ENCODE results near the gene UNC5C.

DNA sequence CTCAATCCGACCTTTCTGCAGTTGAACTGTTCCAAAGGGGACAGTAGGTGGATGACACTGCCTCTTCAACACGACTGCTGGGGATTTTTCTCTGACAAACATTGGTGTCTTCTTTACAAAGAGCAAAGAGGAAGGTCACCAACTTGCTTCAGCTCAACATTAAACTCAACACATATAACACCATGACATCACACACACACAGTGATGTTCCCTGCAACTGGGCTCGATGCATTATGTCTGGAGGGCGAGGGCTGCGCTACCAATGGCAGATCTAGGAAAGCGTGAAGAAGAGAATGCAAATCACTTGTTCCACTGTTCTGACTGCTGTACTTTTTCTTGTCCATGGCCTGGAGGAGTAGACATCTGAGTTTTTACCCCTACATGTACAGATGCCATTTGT lies 385.9 kb downstream of the UNC5C start:
- TF ChIP-seq CTCF (IDR thresholded peaks at IDR 0.05) (no peak), POLR2A (IDR thresholded peaks at IDR 0.05) (no peak), EP300 (IDR thresholded peaks at IDR 0.05) (no peak), POLR2AphosphoS5 (IDR thresholded peaks at IDR 0.05) (no peak)
